Psoas muscle (tissue), 8 donors: ENCODE measurements around the gene ST14. TPM values are rescaled to one million over a fixed set of nuclear protein-coding genes. Genes with fewer than 3 reads are reported as not detected.

Source experiments
- ATAC-seq, 4 donors: fragments of 200-7000 bp; cut with Tn5 transposase; one replicate each; pipeline ENCODE4 v1.9.1; 2020; ENCODE audit warnings: moderate library complexity in 3 of 4, mild to moderate bottlenecking in 2 of 4
- DNase-seq, 2 donors: peaks; one replicate each; pipeline ENCODE4 v3.0.0-alpha.2; 2020
- H3K27ac ChIP-seq: fragments of 200-600 bp; one replicate; pipeline ENCODE4 v1.8.0; 2022
- H3K27me3 ChIP-seq, 3 donors: fragments of 200-600 bp in 1 of 3; one replicate each; pipeline versions ENCODE4 v1.6.1 to v1.8.0; 2013 to 2022; ENCODE audit warnings: low read length in 2 of 3, mild to moderate bottlenecking in 2 of 3, moderate library complexity in 1 of 3; ENCODE audit not compliant: insufficient read depth in 3 of 3
- H3K36me3 ChIP-seq, 2 donors: fragments of 200-600 bp in 1 of 2; one replicate each; pipeline versions ENCODE4 v1.6.1 to v1.8.0; 2013 to 2022; ENCODE audit warnings: low read depth in 1 of 2, mild to moderate bottlenecking in 1 of 2, moderate library complexity in 1 of 2; ENCODE audit not compliant: insufficient read depth in 1 of 2
- H3K4me1 ChIP-seq: fragments of 200-600 bp; one replicate; pipeline ENCODE4 v1.8.0; 2022
- H3K4me3 ChIP-seq: fragments of 200-600 bp; one replicate; pipeline ENCODE4 v1.8.0; 2022; ENCODE audit warnings: mild to moderate bottlenecking
- H3K9me3 ChIP-seq: fragments of 200-600 bp; one replicate; pipeline ENCODE4 v1.8.0; 2022
- WGBS, 3 donors: extraction: QIAGEN DNeasy Blood & Tissue Kit; methylation state at CpG; one replicate each; pipeline versions ENCODE4 v1.1.6 to v1.1.7; 2013; 5-methylcytosine and 5-hydroxymethylcytosine counted together
- intact Hi-C, 2 donors: fragments of 100-400 bp; cut with DNase I; formaldehyde crosslinking; loops; one replicate each; pipeline versions ENCODE4 v1.11.0 to v1.14.2; 2022
- polyA plus RNA-seq, 3 donors: library from polyadenylated mRNA; stranded (reverse); fragments of 200-250 nt; gene quantifications; one replicate each; pipeline ENCODE4 v1.2.3, GENCODE V29; 2013
- total RNA-seq, 4 donors: library from RNA; stranded (reverse); fragmentation: NEBNext Ultra II Directional in 2 of 4; extraction: Animal tissue kit (Norgen Biotek cat#: 25700) in 2 of 4; gene quantifications; one replicate each; pipeline versions ENCODE4 v1.2.1 to v1.2.4, GENCODE V29; 2021 to 2023
- TF ChIP-seq, protein P1 (sequence below): fragments of 200-600 bp; IDR thresholded peaks from one replicate; pipeline ENCODE4 v1.8.0; 2022; ENCODE audit warnings: antibody characterized with exemption
- donor health status: healthy with polysubstance abuse.
- donor health status: DM: no; HTN: no; CAD: no; lungs with moderate emphysema.
- donor health status: Bipolar disorder and iron deficiency.
- donor health status: healthy.
- donor health status: DM: yes; HTN: yes; CAD: no.
- donor health status: DM: no; HTN: no; CAD: no.
- donor health status: DM: no; HTN: no; CAD: no.
- donor health status: DM: yes; HTN: yes; CAD: no.

Gene ST14
- total and polyA plus RNA-seq, 7 donors: 0.22 to 0.77 (median 0.51) TPM

- H3K36me3 ChIP-seq: no peaks in the 10 kb centered on the region
- TF ChIP-seq, protein P1, sequence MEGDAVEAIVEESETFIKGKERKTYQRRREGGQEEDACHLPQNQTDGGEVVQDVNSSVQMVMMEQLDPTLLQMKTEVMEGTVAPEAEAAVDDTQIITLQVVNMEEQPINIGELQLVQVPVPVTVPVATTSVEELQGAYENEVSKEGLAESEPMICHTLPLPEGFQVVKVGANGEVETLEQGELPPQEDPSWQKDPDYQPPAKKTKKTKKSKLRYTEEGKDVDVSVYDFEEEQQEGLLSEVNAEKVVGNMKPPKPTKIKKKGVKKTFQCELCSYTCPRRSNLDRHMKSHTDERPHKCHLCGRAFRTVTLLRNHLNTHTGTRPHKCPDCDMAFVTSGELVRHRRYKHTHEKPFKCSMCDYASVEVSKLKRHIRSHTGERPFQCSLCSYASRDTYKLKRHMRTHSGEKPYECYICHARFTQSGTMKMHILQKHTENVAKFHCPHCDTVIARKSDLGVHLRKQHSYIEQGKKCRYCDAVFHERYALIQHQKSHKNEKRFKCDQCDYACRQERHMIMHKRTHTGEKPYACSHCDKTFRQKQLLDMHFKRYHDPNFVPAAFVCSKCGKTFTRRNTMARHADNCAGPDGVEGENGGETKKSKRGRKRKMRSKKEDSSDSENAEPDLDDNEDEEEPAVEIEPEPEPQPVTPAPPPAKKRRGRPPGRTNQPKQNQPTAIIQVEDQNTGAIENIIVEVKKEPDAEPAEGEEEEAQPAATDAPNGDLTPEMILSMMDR: no peak
- peaks cover 0 to 2% (median 0%) of the 10 kb centered on the region in 3 donors for H3K27me3 ChIP-seq
- ATAC-seq (no peak), DNase-seq (no peak)
- no peak overlapping the region for H3K4me3 ChIP-seq
- H3K9me3 ChIP-seq: no peaks in the 10 kb centered on the region
- H3K4me1 ChIP-seq: no peaks in the 10 kb centered on the region
- intact Hi-C loops: no loop called here
- H3K27ac ChIP-seq: no peak overlapping the region
- 84 to 92% (median 85%) methylated on average over 49 to 53 of the region's 53 CpGs for WGBS, 3 donors
Observed at GRCh38 chr11:130209128-130209932, 49.7 kb downstream of the ST14 start.

DNA sequence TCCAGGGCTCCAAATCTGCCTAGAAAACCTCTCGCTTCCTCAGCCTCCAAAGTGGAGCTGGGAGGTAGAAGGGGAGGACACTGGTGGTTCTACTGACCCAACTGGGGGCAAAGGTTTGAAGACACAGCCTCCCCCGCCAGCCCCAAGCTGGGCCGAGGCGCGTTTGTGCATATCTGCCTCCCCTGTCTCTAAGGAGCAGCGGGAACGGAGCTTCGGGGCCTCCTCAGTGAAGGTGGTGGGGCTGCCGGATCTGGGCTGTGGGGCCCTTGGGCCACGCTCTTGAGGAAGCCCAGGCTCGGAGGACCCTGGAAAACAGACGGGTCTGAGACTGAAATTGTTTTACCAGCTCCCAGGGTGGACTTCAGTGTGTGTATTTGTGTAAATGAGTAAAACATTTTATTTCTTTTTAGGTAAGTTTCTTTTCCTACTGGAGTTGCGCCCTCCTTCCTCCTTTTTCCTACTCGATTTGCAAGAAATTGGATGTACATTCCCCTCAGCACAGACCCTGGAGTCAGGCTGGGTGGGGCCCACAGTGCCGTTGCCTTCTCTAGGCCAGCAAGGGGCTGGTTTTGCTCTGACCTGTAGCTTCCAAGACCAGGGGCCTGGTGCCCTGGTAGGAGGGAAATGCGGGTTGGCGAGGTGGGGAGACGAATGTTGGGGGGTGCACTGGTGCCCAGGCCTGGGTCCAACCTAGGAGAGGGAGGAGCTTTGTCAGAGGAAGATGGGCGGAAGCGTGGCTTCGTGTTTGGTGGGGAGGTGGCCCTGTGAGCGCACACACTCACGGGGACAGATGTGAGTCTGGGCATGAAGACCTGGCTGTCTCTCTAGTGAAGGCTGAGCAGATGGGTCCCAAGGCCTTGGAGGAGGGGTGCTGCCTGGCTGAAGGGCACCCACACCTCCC, 50.6 kb downstream of the ST14 start:
- intact Hi-C loops: loop anchor here (5.0 to 10.0 kb wide), 6 partner anchors 162 to 685 kb away; partner anchors contain the start of gene ADAMTS8 (in 1 of the 2)
- Histone ChIP-seq H3K4me1 (no peaks in the 10 kb centered on the region), H3K36me3 (no peaks in the 10 kb centered on the region), H3K4me3 (no peak overlapping the region), H3K27ac (no peak overlapping the region), H3K27me3 (peaks cover 0 to 2% (median 0%) of the 10 kb centered on the region in 3 donors), H3K9me3 (no peaks in the 10 kb centered on the region)
- no peak for DNase-seq
- TF ChIP-seq, protein P1: no peak
- ATAC-seq: no peak
- WGBS, 3 donors: 85 to 89% (median 86%) methylated on average over 23 of the region's 23 CpGs

GRCh38 chr11:130211144-130211543, 51.6 kb downstream of the ST14 start:
- DNase-seq (no peak), ATAC-seq (no peak)
- H3K36me3 ChIP-seq: no peaks in the 10 kb centered on the region
- H3K9me3 ChIP-seq: no peaks in the 10 kb centered on the region
- 95 to 97% (median 95%) methylated on average over 3 of the region's 3 CpGs for whole genome bisulfite sequencing, 3 donors
- H3K4me1 ChIP-seq: no peaks in the 10 kb centered on the region
- TF ChIP-seq, protein P1: no peak
- H3K27me3 ChIP-seq: peaks cover 0 to 1% (median 0%) of the 10 kb centered on the region in 3 donors
- no peak overlapping the region for H3K27ac ChIP-seq
- no peak overlapping the region for H3K4me3 ChIP-seq
- intact Hi-C loops: loop anchor here (5.0 to 10.0 kb wide), 6 partner anchors 161 to 684 kb away; partner anchors contain the start of gene ADAMTS8 (in 1 of the 2)

- TF ChIP-seq, protein P1: no peak
- Histone ChIP-seq H3K4me3 (no peak overlapping the region), H3K4me1 (no peaks in the 10 kb centered on the region), H3K27ac (no peak overlapping the region), H3K36me3 (no peaks in the 10 kb centered on the region), H3K9me3 (no peaks in the 10 kb centered on the region), H3K27me3 (no peaks in the 10 kb centered on the region)
- intact Hi-C loops: loop anchor here (5.0 to 10.0 kb wide), 6 partner anchors 160 to 683 kb away; partner anchors contain the start of gene ADAMTS8 (in 1 of the 2)
- no peak for DNase-seq
- 81 to 86% (median 82%) methylated on average over 19 of the region's 19 CpGs for WGBS, 3 donors
- no peak for ATAC-seq
Observed at GRCh38 chr11:130211781-130212401, 52.3 kb downstream of the ST14 start.
